ENCODE results near the gene SEZ6L. TPM values are rescaled to one million over a fixed set of nuclear protein-coding genes. Genes with fewer than 3 reads are reported as not detected.

Gene SEZ6L
- total RNA-seq, 1 donor from 2014 or later, result 1.2 TPM

GRCh38 chr22:26372890-26373289 lies 203.6 kb downstream of the SEZ6L start:
- H3K36me3 Mint-ChIP-seq (ENCODE audit: low read depth, unreplicated experiment), result no peaks in the 10 kb centered on the region
- H3K4me3 Mint-ChIP-seq (ENCODE audit: unreplicated experiment), result no peak overlapping the region
- no peak overlapping the region for H3K27ac Mint-ChIP-seq (ENCODE audit: unreplicated experiment)
- no peak for TF ChIP-seq CTCF (IDR thresholded peaks at IDR 0.05; ENCODE audit: unreplicated experiment)
- no peak for DNase-seq (ENCODE audit: low spot score)
- peaks cover 5% of the 10 kb centered on the region for H3K4me1 Mint-ChIP-seq (ENCODE audit: unreplicated experiment)
- peaks cover 2% of the 10 kb centered on the region for H3K27me3 Mint-ChIP-seq (ENCODE audit: unreplicated experiment)
- no peaks in the 10 kb centered on the region for H3K9me3 Mint-ChIP-seq (ENCODE audit: unreplicated experiment)

GRCh38 chr22:26374391-26375026 lies 205.2 kb downstream of the SEZ6L start:
- Mint-ChIP-seq H3K27me3 (ENCODE audit: unreplicated experiment) (peaks cover 2% of the 10 kb centered on the region), H3K36me3 (ENCODE audit: low read depth, unreplicated experiment) (no peaks in the 10 kb centered on the region), H3K9me3 (ENCODE audit: unreplicated experiment) (no peaks in the 10 kb centered on the region), H3K4me1 (ENCODE audit: unreplicated experiment) (peaks cover 5% of the 10 kb centered on the region), H3K4me3 (ENCODE audit: unreplicated experiment) (no peak overlapping the region), H3K27ac (ENCODE audit: unreplicated experiment) (no peak overlapping the region)
- no peak for TF ChIP-seq CTCF (IDR thresholded peaks at IDR 0.05; ENCODE audit: unreplicated experiment)
- DNase-seq (ENCODE audit: low spot score), result no peak

GRCh38 chr22:26377170-26377830 lies 208.0 kb downstream of the SEZ6L start:
- peaks cover 5% of the 10 kb centered on the region for H3K4me1 Mint-ChIP-seq (ENCODE audit: unreplicated experiment)
- no peak overlapping the region for H3K4me3 Mint-ChIP-seq (ENCODE audit: unreplicated experiment)
- no peaks in the 10 kb centered on the region for H3K9me3 Mint-ChIP-seq (ENCODE audit: unreplicated experiment)
- H3K36me3 Mint-ChIP-seq (ENCODE audit: low read depth, unreplicated experiment), result no peaks in the 10 kb centered on the region
- TF ChIP-seq CTCF (IDR thresholded peaks at IDR 0.05; ENCODE audit: unreplicated experiment), result no peak
- no peak for DNase-seq (ENCODE audit: low spot score)
- H3K27ac Mint-ChIP-seq (ENCODE audit: unreplicated experiment), result no peak overlapping the region
- peaks cover 2% of the 10 kb centered on the region for H3K27me3 Mint-ChIP-seq (ENCODE audit: unreplicated experiment)

GRCh38 chr22:26380072-26380830 lies 211.0 kb downstream of the SEZ6L start:
- Mint-ChIP-seq H3K36me3 (ENCODE audit: low read depth, unreplicated experiment) (no peaks in the 10 kb centered on the region), H3K27ac (ENCODE audit: unreplicated experiment) (no peak overlapping the region), H3K4me3 (ENCODE audit: unreplicated experiment) (no peak overlapping the region), H3K9me3 (ENCODE audit: unreplicated experiment) (no peaks in the 10 kb centered on the region), H3K27me3 (ENCODE audit: unreplicated experiment) (no peaks in the 10 kb centered on the region), H3K4me1 (ENCODE audit: unreplicated experiment) (peaks cover 5% of the 10 kb centered on the region)
- TF ChIP-seq CTCF (IDR thresholded peaks at IDR 0.05; ENCODE audit: unreplicated experiment), result no peak
- DNase-seq (ENCODE audit: low spot score), result no peak

GRCh38 chr22:26382782-26383181 lies 213.5 kb downstream of the SEZ6L start:
- DNase-seq (ENCODE audit: low spot score), result no peak
- Mint-ChIP-seq H3K4me1 (ENCODE audit: unreplicated experiment) (no peaks in the 10 kb centered on the region), H3K27ac (ENCODE audit: unreplicated experiment) (no peak overlapping the region), H3K4me3 (ENCODE audit: unreplicated experiment) (no peak overlapping the region), H3K36me3 (ENCODE audit: low read depth, unreplicated experiment) (no peaks in the 10 kb centered on the region), H3K27me3 (ENCODE audit: unreplicated experiment) (no peaks in the 10 kb centered on the region), H3K9me3 (ENCODE audit: unreplicated experiment) (no peaks in the 10 kb centered on the region)
- no peak for TF ChIP-seq CTCF (IDR thresholded peaks at IDR 0.05; ENCODE audit: unreplicated experiment)
